Osteoblast (primary cell): ENCODE measurements around the gene RAB11FIP5. TPM values are rescaled to one million over a fixed set of nuclear protein-coding genes. Genes with fewer than 3 reads are reported as not detected.

ENCODE experiments used
- DNase-seq: peaks from one replicate; pipeline ENCODE4 v3.0.0; 2011; ENCODE audit warnings: low spot score, mixed read lengths; ENCODE audit not compliant: insufficient read length; ENCODE audit errors: missing footprints
- H2AFZ ChIP-seq: 2 replicates; pipeline ENCODE4 v1.6.0; 2011; ENCODE audit warnings: mild to moderate bottlenecking, low read length
- H3K27ac ChIP-seq: 2 replicates; pipeline ENCODE4 v1.5.1; 2011; ENCODE audit warnings: mild to moderate bottlenecking, low read depth, low read length, moderate library complexity
- H3K27me3 ChIP-seq: 2 replicates; pipeline ENCODE4 v1.6.0; 2012; ENCODE audit warnings: mild to moderate bottlenecking, control low read depth, inconsistent platforms, low read length, moderate library complexity; ENCODE audit not compliant: insufficient read depth
- H3K36me3 ChIP-seq: 2 replicates; pipeline ENCODE4 v1.5.1; 2011; ENCODE audit warnings: mild to moderate bottlenecking, low read length, control low read depth, moderate library complexity; ENCODE audit not compliant: insufficient read depth
- H3K4me1 ChIP-seq: 2 replicates; pipeline ENCODE4 v1.5.1; 2011; ENCODE audit warnings: mild to moderate bottlenecking, low read length, control low read depth, moderate library complexity; ENCODE audit not compliant: insufficient read depth
- H3K4me2 ChIP-seq: 2 replicates; pipeline ENCODE4 v1.6.0; 2011; ENCODE audit warnings: mild to moderate bottlenecking, low read length; ENCODE audit not compliant: insufficient read depth
- H3K4me3 ChIP-seq: fragments of 200-600 bp; sonication (generic); 3 replicates; pipeline ENCODE4 v1.5.1; 2012; ENCODE audit warnings: mild to moderate bottlenecking, low read length, inconsistent platforms; ENCODE audit not compliant: insufficient read depth
- H3K79me2 ChIP-seq: 2 replicates; pipeline ENCODE4 v1.6.0; 2012; ENCODE audit warnings: mild to moderate bottlenecking, low read length, control low read depth, inconsistent platforms; ENCODE audit not compliant: insufficient read depth
- H3K9me3 ChIP-seq: 2 replicates; pipeline ENCODE4 v1.5.1; 2011; ENCODE audit warnings: low read depth, low read length, control low read depth
- H4K20me1 ChIP-seq: 2 replicates; pipeline ENCODE4 v1.6.0; 2012; ENCODE audit warnings: mild to moderate bottlenecking, low read length, control low read depth; ENCODE audit not compliant: insufficient read depth
- total RNA-seq: library from RNA; depleted of rRNA; stranded (reverse); fragments of >200 nt; gene quantifications from 2 replicates; pipeline ENCODE4 v1.2.3, GENCODE V29; 2012
- TF ChIP-seq, protein P1 (sequence below): IDR thresholded peaks from 2 replicates; pipeline ENCODE4 v1.5.1; 2011; ENCODE audit warnings: mild to moderate bottlenecking, low read depth, low read length, moderate library complexity; ENCODE audit errors: extremely low read depth

Gene RAB11FIP5
- total RNA-seq, 1 donor: 59.0 TPM

DNA sequence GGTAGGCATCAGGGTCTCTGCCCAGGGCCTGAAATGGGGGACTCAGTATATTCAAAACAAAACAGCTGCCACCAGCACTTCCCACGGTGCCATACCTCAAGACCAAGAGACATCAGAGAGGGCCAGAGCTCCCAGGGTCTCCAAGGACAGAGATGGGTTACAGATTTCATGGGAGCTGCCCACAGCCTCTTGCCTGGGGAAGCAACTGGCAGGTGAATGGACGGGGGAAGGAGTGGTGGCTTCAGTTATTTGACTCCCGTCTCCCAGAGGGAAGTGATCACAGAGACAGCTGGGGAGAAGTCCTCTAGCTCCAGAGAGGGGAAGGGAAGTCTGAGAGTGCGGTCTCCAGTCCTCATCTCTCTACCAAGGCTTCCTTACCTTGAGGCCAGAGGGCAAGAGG lies 25.4 kb downstream of the RAB11FIP5 start:
- DNase-seq: no peak
- H3K4me1 ChIP-seq: peaks cover 13% of the 10 kb centered on the region
- H4K20me1 ChIP-seq: peaks cover 72% of the 10 kb centered on the region
- H3K27ac ChIP-seq: no peak overlapping the region
- no peak overlapping the region for H3K4me3 ChIP-seq
- no peaks in the 10 kb centered on the region for H3K9me3 ChIP-seq
- H3K27me3 ChIP-seq: no peaks in the 10 kb centered on the region
- no peak overlapping the region for H3K4me2 ChIP-seq
- H2AFZ ChIP-seq: no peak overlapping the region
- H3K36me3 ChIP-seq: peaks cover 31% of the 10 kb centered on the region
- peaks cover 97% of the 10 kb centered on the region for H3K79me2 ChIP-seq
- TF ChIP-seq, protein P1, sequence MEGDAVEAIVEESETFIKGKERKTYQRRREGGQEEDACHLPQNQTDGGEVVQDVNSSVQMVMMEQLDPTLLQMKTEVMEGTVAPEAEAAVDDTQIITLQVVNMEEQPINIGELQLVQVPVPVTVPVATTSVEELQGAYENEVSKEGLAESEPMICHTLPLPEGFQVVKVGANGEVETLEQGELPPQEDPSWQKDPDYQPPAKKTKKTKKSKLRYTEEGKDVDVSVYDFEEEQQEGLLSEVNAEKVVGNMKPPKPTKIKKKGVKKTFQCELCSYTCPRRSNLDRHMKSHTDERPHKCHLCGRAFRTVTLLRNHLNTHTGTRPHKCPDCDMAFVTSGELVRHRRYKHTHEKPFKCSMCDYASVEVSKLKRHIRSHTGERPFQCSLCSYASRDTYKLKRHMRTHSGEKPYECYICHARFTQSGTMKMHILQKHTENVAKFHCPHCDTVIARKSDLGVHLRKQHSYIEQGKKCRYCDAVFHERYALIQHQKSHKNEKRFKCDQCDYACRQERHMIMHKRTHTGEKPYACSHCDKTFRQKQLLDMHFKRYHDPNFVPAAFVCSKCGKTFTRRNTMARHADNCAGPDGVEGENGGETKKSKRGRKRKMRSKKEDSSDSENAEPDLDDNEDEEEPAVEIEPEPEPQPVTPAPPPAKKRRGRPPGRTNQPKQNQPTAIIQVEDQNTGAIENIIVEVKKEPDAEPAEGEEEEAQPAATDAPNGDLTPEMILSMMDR: no peak

DNA sequence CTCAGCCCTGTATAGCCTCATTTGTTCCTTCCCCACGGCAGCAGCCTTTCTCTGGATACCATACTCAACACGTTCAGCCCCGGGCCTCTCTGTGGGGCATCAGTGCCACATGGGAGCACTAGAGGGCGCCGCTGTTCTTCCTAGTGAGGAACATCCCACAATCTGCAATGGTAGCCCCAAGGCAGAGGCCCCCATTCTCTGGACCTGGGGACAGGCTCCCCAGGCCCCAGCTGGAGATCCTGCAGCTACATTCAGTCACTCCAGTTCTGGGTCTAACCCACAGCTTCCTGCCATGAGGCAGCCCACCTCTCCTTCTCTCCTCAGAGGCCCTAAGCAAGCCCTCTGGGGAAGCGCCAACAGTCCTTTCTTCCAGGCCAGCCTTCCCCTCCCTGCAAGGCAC lies 27.1 kb downstream of the RAB11FIP5 start:
- Histone ChIP-seq H3K27ac (no peak overlapping the region), H3K79me2 (peaks cover 99% of the 10 kb centered on the region)

DNA sequence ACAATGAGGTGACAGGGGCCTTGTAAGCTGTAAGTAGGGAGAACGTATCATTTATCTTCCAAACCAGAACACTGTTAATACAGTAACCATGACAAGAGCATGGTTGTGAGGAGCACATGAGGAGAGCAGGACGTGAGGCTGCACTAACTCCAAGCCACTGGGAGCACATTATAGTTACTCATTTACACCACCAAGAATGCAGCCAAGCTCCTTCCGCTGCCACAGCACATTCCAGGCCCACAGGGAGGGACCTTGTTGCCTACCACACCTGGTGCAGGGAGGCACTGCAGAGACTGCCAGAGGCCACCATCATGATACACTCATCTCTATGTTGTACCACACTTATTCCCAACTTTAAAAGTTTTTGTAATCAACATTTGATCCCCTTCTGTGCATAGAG lies 27.8 kb downstream of the RAB11FIP5 start:
- H3K4me1 ChIP-seq: peaks cover 11% of the 10 kb centered on the region
- no peaks in the 10 kb centered on the region for H3K9me3 ChIP-seq
- H4K20me1 ChIP-seq: peaks cover 76% of the 10 kb centered on the region
- H3K4me2 ChIP-seq: no peak overlapping the region
- no peak overlapping the region for H3K27ac ChIP-seq
- DNase-seq: no peak
- H3K79me2 ChIP-seq: peaks cover 99% of the 10 kb centered on the region
- TF ChIP-seq, protein P1: no peak
- H3K4me3 ChIP-seq: no peak overlapping the region
- peaks cover 37% of the 10 kb centered on the region for H3K36me3 ChIP-seq
- no peaks in the 10 kb centered on the region for H3K27me3 ChIP-seq
- H2AFZ ChIP-seq: no peak overlapping the region

More for the DNA sequence above, 27.1 kb downstream of the RAB11FIP5 start:
- no peak overlapping the region for H3K4me3 ChIP-seq
- no peaks in the 10 kb centered on the region for H3K9me3 ChIP-seq
- H4K20me1 ChIP-seq: peaks cover 71% of the 10 kb centered on the region
- H3K27me3 ChIP-seq: no peaks in the 10 kb centered on the region
- no peak overlapping the region for H3K4me2 ChIP-seq
- H3K36me3 ChIP-seq: peaks cover 33% of the 10 kb centered on the region
- peak; percentile 98 for DNase-seq
- H3K4me1 ChIP-seq: peaks cover 13% of the 10 kb centered on the region
- TF ChIP-seq, protein P1: peak; percentile 96
- H2AFZ ChIP-seq: no peak overlapping the region

DNA sequence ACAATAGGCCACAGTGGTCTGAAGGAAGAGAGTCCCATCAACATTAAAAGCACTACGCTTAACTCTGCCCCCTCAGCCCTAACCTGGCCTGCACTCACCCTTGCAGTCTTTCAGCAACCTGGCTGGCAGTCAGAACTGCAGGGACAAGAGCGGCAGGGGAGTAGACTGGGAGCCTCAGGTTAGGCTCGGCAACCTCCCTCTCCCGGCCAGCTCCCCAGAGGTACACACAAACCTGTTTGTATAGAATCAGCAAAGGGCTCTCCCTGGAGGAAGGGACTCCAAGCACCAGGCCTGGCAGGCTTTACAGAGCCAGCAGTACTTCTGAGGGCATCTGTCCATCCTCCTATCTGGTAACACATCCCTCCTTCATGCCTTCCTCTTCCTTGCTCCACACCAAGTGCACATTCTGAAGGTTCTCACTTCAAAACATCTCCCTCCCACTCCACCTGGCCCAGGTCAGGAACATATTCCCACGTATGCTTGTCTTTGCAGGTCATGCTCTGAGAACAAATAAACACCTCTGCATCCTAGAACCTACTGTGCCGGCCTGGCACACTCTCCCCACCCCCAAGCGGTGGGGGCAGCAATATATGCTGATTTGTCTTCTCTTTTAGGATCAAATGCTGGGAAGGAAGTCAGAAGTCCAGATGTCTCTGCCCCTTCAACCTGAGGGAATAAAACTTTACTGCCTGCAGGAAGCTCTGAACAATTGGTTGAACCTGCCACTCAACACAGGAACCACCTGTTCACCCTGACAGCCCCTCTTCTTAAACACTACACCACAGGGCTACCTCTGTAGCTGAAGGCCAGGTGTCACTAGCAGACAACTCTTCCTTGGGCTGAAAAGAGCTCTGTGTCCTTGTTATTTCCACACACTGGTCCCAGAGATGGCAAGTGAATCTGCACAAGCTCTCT lies 28.6 kb downstream of the RAB11FIP5 start:
- H4K20me1 ChIP-seq: peaks cover 78% of the 10 kb centered on the region
- H2AFZ ChIP-seq: no peak overlapping the region
- DNase-seq: no peak
- peaks cover 100% of the 10 kb centered on the region for H3K79me2 ChIP-seq
- H3K36me3 ChIP-seq: peaks cover 40% of the 10 kb centered on the region
- H3K27me3 ChIP-seq: no peaks in the 10 kb centered on the region
- no peaks in the 10 kb centered on the region for H3K9me3 ChIP-seq
- peaks cover 3% of the 10 kb centered on the region for H3K4me1 ChIP-seq
- no peak overlapping the region for H3K4me2 ChIP-seq
- TF ChIP-seq, protein P1: no peak
- no peak overlapping the region for H3K4me3 ChIP-seq
- H3K27ac ChIP-seq: no peak overlapping the region
